HepG2 (cell line): ENCODE results near the gene CERT1. TPM values are rescaled to one million over a fixed set of nuclear protein-coding genes. Genes with fewer than 3 reads are reported as not detected.

Experiments used
- ATAC-seq: fragments of 200-7000 bp; cut with Tn5 transposase; 3 replicates; pipeline ENCODE4 v1.9.1; 2020; ENCODE audit warnings: mild to moderate bottlenecking, moderate library complexity
- BruUV-seq: library from RNA; stranded (reverse); fragments of 400-500 nt; replicated peaks from 2 replicates; lab custom pipeline; 2021; lab: Mats Ljungman, UMichigan
- CTCF ChIA-PET: fragments of 300-600 bp; formaldehyde crosslinking; extraction: SDS; loops from one replicate; lab custom pipeline; 2021; ENCODE audit warnings: low total read pairs, inconsistent platforms, low intra/inter-chr PET ratio; lab: Yijun Ruan, JAX
- POLR2A ChIA-PET: fragments of 350-600 bp; sonication (Branson Sonifier 250); formaldehyde crosslinking; loops from one replicate; lab custom pipeline; 2020; ENCODE audit warnings: antibody characterized with exemption, inconsistent platforms; lab: Yijun Ruan, JAX
- DNase-seq: peaks from one replicate; pipeline ENCODE4 v3.0.0-alpha.2; 2015; ENCODE audit warnings: low spot score
- FAIRE-seq: peaks from 3 replicates; lab custom pipeline; 2011; peaks lifted over from hg19 to GRCh38; lab: Jason Lieb, UNC
- H2AFZ ChIP-seq: one replicate; pipeline ENCODE4 v1.6.1; 2011; ENCODE audit warnings: low read length, inconsistent platforms
- H3K27ac ChIP-seq: fragments of 300-600 bp; 3 replicates; pipeline ENCODE4 v1.8.0; 2011; ENCODE audit warnings: mixed run types, mild to moderate bottlenecking, mixed read lengths, low read length, inconsistent platforms; ENCODE audit not compliant: insufficient read depth; ENCODE audit errors: extremely low read length
- H3K27me3 ChIP-seq, 2 experiments: fragments of 200-600 bp in 1 of 2; 2 replicates in 1 of 2; 3 replicates in 1 of 2; pipeline versions ENCODE4 v1.6.0 to v1.8.0; 2011; ENCODE audit warnings: low read length in 2 of 2, mild to moderate bottlenecking in 2 of 2, moderate library complexity in 2 of 2, inconsistent platforms in 1 of 2; ENCODE audit not compliant: insufficient read depth in 2 of 2, control insufficient read depth in 1 of 2
- H3K36me3 ChIP-seq, 2 experiments: fragments of 200-600 bp in 1 of 2; replicated peaks in 1 of 2; 2 replicates in 1 of 2; 3 replicates in 1 of 2; pipeline versions ENCODE4 v1.5.1 to v1.8.0; 2011; ENCODE audit warnings: low read length in 2 of 2, inconsistent platforms in 1 of 2; ENCODE audit not compliant: insufficient read depth in 2 of 2, control insufficient read depth in 1 of 2
- H3K4me1 ChIP-seq: 2 replicates; pipeline ENCODE4 v1.5.1; 2012; ENCODE audit warnings: low read length, inconsistent platforms; ENCODE audit not compliant: insufficient read depth
- H3K4me2 ChIP-seq: 2 replicates; pipeline ENCODE4 v1.6.0; 2011; ENCODE audit warnings: low read depth, low read length, inconsistent platforms
- H3K4me3 ChIP-seq, 3 experiments: fragments of 200-600 bp in 1 of 3; sonication (generic), shearing (Covaris generic) in 1 of 3; replicated peaks in 1 of 3; 2 replicates each; pipeline ENCODE4 v1.5.1; 2011 to 2016; ENCODE audit warnings: low read length in 3 of 3, inconsistent platforms in 2 of 3, low read depth in 2 of 3, mild to moderate bottlenecking in 2 of 3, control low read depth in 1 of 3, mixed read lengths in 1 of 3; ENCODE audit not compliant: insufficient read depth in 1 of 3
- H3K79me2 ChIP-seq: one replicate; pipeline ENCODE4 v1.6.1; 2011; ENCODE audit warnings: low read length, inconsistent platforms; ENCODE audit not compliant: insufficient read depth
- H3K9ac ChIP-seq: 2 replicates; pipeline ENCODE4 v1.6.0; 2011; ENCODE audit warnings: mild to moderate bottlenecking, low read depth, low read length, inconsistent platforms; ENCODE audit not compliant: insufficient read depth
- H3K9me3 ChIP-seq: 2 replicates; pipeline ENCODE4 v1.5.1; 2012; ENCODE audit warnings: mild to moderate bottlenecking, low read length
- H4K20me1 ChIP-seq: 2 replicates; pipeline ENCODE4 v1.6.0; 2011; ENCODE audit warnings: inconsistent platforms, mild to moderate bottlenecking, low read length, moderate library complexity; ENCODE audit not compliant: insufficient read depth
- AGO2 ChIP-seq: fragments of 200-400 bp; formaldehyde crosslinking; optimal IDR thresholded peaks from 2 replicates; pipeline ENCODE3; 2017; ENCODE audit warnings: mild to moderate bottlenecking, low read depth, low read length, moderate library complexity
- DRAP1 ChIP-seq: IDR thresholded peaks from 2 replicates; pipeline ENCODE4 v1.6.1; 2016; ENCODE audit warnings: missing genetic modification reagents, missing compliant biosample characterization
- EED ChIP-seq: sonication (generic); formaldehyde crosslinking; IDR thresholded peaks from 2 replicates; pipeline ENCODE4 v1.5.0; 2020; ENCODE audit warnings: mild to moderate bottlenecking, missing genetic modification reagents
- EHMT2 ChIP-seq: fragments of 200-600 bp; sonication (generic); IDR thresholded peaks from 2 replicates; pipeline ENCODE4 v1.7.0; 2017; ENCODE audit warnings: antibody characterized with exemption, low read depth, low read length, borderline replicate concordance
- FOXM1 ChIP-seq: sonication (generic); formaldehyde crosslinking; IDR thresholded peaks from 2 replicates; pipeline ENCODE4 v1.5.0; 2020; ENCODE audit warnings: missing genetic modification reagents
- KAT2B ChIP-seq: fragments of 150-350 bp; IDR thresholded peaks from 2 replicates; pipeline ENCODE4 v1.6.1; 2014; ENCODE audit warnings: low read depth, low read length, borderline replicate concordance
- NFYB ChIP-seq: sonication (generic); formaldehyde crosslinking; IDR thresholded peaks from 2 replicates; pipeline ENCODE4 v1.4.0; 2020; ENCODE audit warnings: missing genetic modification reagents
- SAFB2 ChIP-seq: sonication (generic); formaldehyde crosslinking; IDR thresholded peaks from 2 replicates; pipeline ENCODE4 v1.5.1; 2020; ENCODE audit warnings: missing genetic modification reagents, low read depth, mild to moderate bottlenecking, borderline replicate concordance
- TMF1 ChIP-seq: sonication (generic); formaldehyde crosslinking; IDR thresholded peaks from 2 replicates; pipeline ENCODE4 v1.8.1; 2022; ENCODE audit warnings: low read depth, missing genetic modification reagents
- USF2 ChIP-seq, 2 experiments: sonication (generic) in 1 of 2; formaldehyde crosslinking in 1 of 2; IDR thresholded peaks; 2 replicates each; pipeline versions ENCODE4 v1.5.1 to v1.6.1; 2011 to 2020; ENCODE audit warnings: borderline replicate concordance in 1 of 2, low read depth in 1 of 2, low read length in 1 of 2, mild to moderate bottlenecking in 1 of 2, missing genetic modification reagents in 1 of 2, moderate library complexity in 1 of 2
- ZNF124 ChIP-seq: sonication (generic); formaldehyde crosslinking; IDR thresholded peaks from 2 replicates; pipeline ENCODE4 v1.4.0; 2020; ENCODE audit warnings: missing genetic modification reagents
- ZNF253 ChIP-seq: sonication (generic); formaldehyde crosslinking; IDR thresholded peaks from 2 replicates; pipeline ENCODE4 v1.8.0; 2022; ENCODE audit warnings: mild to moderate bottlenecking, missing genetic modification reagents, borderline replicate concordance
- ZNF343 ChIP-seq: sonication (generic); formaldehyde crosslinking; IDR thresholded peaks from 2 replicates; pipeline ENCODE4 v1.4.0; 2020; ENCODE audit warnings: mild to moderate bottlenecking, missing genetic modification reagents
- WGBS: methylation state at CpG from one replicate; pipeline ENCODE4 v1.1.6; 2017; ENCODE audit warnings: low lambda C conversion rate; 5-methylcytosine and 5-hydroxymethylcytosine counted together
- in situ Hi-C: cut with HindIII; loops from 2 replicates; pipeline ENCODE4 v1.10.0; 2017; ENCODE audit warnings: low pct_unique_long_range_greater_than_20kb; ENCODE audit not compliant: extremely low pct_ligation_motif_present
- intact Hi-C: fragments of 100-400 bp; cut with micrococcal nuclease; formaldehyde crosslinking; loops from one replicate; pipeline ENCODE4 v1.10.0; 2022; ENCODE audit not compliant: unreplicated experiment
- polyA plus RNA-seq, 8 experiments: library from polyadenylated mRNA; depleted of rRNA in 3 of 8; stranded (reverse) in 7 of 8; unstranded in 1 of 8; fragments of >200 nt; fragmentation: Illumina TruSeq in 4 of 8; extraction: Trizol in 4 of 8; gene quantifications; 2 replicates each; pipeline versions ENCODE4 v1.2.1 to v1.2.3, GENCODE V29; 2011 to 2016; ENCODE audit warnings: low read depth in 4 of 8, missing spikeins in 1 of 8, mixed read lengths in 1 of 8; ENCODE audit not compliant: insufficient read depth in 1 of 8
- total RNA-seq, 5 experiments: library from RNA; depleted of rRNA; stranded (reverse); fragments of >200 nt; fragmentation: Illumina TruSeq; extraction: Trizol; gene quantifications; 2 replicates each; pipeline ENCODE4 v1.2.3, GENCODE V29; 2016; ENCODE audit warnings: low read depth in 1 of 5
- TF ChIP-seq, protein P1 (sequence below): sonication (generic); formaldehyde crosslinking; IDR thresholded peaks from 2 replicates; pipeline ENCODE4 v1.8.0; 2022; ENCODE audit warnings: missing genetic modification reagents, mild to moderate bottlenecking, moderate library complexity, borderline replicate concordance
- TF ChIP-seq, protein P2 (sequence below): sonication (generic); formaldehyde crosslinking; IDR thresholded peaks from 2 replicates; pipeline ENCODE4 v1.5.1; 2020; ENCODE audit warnings: missing genetic modification reagents, mild to moderate bottlenecking, borderline replicate concordance

Gene CERT1
- total and polyA plus RNA-seq, 2 of the 13 experiments (the other 11 are each of a cell fraction or from before 2014, with no cell fraction given): 8.2 to 12.7 TPM

- POLR2A ChIA-PET: no interaction called here
- intact Hi-C loops: no loop called here
- in situ Hi-C loops: no loop called here
- H4K20me1 ChIP-seq: no peaks in the 10 kb centered on the region
- CTCF ChIA-PET: no interaction called here
- H3K4me3 ChIP-seq: no peak overlapping the region
- no peak for DNase-seq
- H3K4me2 ChIP-seq: no peak overlapping the region
- no peak overlapping the region for H3K9ac ChIP-seq
- no peak overlapping the region for H2AFZ ChIP-seq
- peaks cover 3 to 17% of the 10 kb centered on the region in 2 experiments; a peak in 3 of 5 replicates for H3K36me3 ChIP-seq
- FAIRE-seq: no peak
- H3K79me2 ChIP-seq: no peaks in the 10 kb centered on the region
- H3K9me3 ChIP-seq: no peaks in the 10 kb centered on the region; the same call in 1 of the 2 replicates
- H3K27me3 ChIP-seq: no peaks in the 10 kb centered on the region; a peak in 1 of 5 replicates
- no TSS peak for BruUV-seq
- WGBS: 100% methylated on average over 1 of the region's 1 CpG
- H3K27ac ChIP-seq: no peak overlapping the region
- ATAC-seq: no peak
- no peaks in the 10 kb centered on the region for H3K4me1 ChIP-seq
- TF ChIP-seq FOXM1 (CRISPR knock-in tag) (no peak), EED (CRISPR knock-in tag) (no peak), KAT2B (no peak), ZNF343 (CRISPR knock-in tag) (no peak), AGO2 (no peak), SAFB2 (CRISPR knock-in tag) (no peak), DRAP1 (CRISPR knock-in tag) (no peak), USF2 (IDR thresholded peaks at IDR 0.05; ENCODE audit: low read depth, low read length) (no peak), USF2 (CRISPR knock-in tag; IDR thresholded peaks at IDR 0.05; ENCODE audit: borderline replicate concordance) (no peak), TMF1 (no peak), NFYB (CRISPR knock-in tag) (no peak), ZNF253 (CRISPR knock-in tag) (no peak), EHMT2 (no peak), ZNF124 (CRISPR knock-in tag) (no peak)
- TF ChIP-seq, protein P1, sequence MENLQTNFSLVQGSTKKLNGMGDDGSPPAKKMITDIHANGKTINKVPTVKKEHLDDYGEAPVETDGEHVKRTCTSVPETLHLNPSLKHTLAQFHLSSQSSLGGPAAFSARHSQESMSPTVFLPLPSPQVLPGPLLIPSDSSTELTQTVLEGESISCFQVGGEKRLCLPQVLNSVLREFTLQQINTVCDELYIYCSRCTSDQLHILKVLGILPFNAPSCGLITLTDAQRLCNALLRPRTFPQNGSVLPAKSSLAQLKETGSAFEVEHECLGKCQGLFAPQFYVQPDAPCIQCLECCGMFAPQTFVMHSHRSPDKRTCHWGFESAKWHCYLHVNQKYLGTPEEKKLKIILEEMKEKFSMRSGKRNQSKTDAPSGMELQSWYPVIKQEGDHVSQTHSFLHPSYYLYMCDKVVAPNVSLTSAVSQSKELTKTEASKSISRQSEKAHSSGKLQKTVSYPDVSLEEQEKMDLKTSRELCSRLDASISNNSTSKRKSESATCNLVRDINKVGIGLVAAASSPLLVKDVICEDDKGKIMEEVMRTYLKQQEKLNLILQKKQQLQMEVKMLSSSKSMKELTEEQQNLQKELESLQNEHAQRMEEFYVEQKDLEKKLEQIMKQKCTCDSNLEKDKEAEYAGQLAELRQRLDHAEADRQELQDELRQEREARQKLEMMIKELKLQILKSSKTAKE (CRISPR knock-in tag): no peak
- TF ChIP-seq, protein P2, sequence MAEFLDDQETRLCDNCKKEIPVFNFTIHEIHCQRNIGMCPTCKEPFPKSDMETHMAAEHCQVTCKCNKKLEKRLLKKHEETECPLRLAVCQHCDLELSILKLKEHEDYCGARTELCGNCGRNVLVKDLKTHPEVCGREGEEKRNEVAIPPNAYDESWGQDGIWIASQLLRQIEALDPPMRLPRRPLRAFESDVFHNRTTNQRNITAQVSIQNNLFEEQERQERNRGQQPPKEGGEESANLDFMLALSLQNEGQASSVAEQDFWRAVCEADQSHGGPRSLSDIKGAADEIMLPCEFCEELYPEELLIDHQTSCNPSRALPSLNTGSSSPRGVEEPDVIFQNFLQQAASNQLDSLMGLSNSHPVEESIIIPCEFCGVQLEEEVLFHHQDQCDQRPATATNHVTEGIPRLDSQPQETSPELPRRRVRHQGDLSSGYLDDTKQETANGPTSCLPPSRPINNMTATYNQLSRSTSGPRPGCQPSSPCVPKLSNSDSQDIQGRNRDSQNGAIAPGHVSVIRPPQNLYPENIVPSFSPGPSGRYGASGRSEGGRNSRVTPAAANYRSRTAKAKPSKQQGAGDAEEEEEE (CRISPR knock-in tag): no peak
Observed at GRCh38 chr5:75558221-75558620, 46.8 kb upstream of the CERT1 start.
